GM13977 (cell line): Measurements from ENCODE around the gene SCT.

Source experiments
- DNase-seq: peaks from one replicate; pipeline ENCODE4 v3.0.0; 2012; ENCODE audit warnings: low spot score
- in situ Hi-C: fragments of 300-500 bp; cut with MboI; formaldehyde crosslinking; loops from one replicate; pipeline ENCODE4 v1.12.0; 2022; ENCODE audit warnings: low sequenced_read_pairs, low pct_unique_long_range_greater_than_20kb, mixed read lengths, inconsistent platforms; ENCODE audit not compliant: unreplicated experiment
- TF ChIP-seq, protein P1 (sequence below): IDR thresholded peaks from 2 replicates; pipeline ENCODE4 v1.5.1; 2012; ENCODE audit warnings: mild to moderate bottlenecking, control low read depth; ENCODE audit not compliant: insufficient read depth; ENCODE audit errors: extremely low read depth, missing control alignments

SCT gene

DNA sequence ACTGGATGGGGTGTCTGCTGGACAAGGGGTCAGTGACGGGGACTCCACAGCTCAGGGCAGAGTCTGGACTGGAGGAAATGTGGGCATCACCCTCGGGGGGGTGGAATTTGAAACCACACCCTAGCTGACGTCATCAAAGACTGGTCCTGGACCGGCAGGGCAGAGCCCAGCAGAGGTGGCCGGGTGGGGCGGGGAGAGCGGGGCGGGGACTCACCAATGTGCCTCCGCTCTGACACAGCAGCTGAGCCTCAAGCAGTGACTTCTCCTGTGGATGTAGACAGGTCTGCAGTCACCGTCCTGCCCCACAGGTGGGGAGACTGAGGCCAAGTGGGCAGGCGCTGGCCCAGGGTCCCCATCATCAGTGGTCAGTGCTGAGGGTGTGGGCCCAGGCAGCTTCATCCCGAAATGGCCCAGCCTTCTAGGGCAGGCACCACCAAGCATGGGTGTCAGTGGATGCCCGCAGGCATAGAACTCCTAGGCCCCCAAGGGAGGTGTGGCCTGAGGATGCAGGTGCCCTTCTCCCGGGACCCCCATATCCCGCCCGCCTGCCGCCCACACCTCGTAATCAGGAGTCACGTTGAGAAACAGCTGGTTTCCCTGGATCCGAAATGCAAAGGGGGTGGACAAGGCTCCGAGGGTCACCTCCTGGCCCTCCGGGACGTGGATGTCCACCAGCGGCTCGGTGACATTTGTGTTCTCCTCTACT is 2.8 kb downstream of the SCT start:
- no peak for DNase-seq
- TF ChIP-seq, protein P1, sequence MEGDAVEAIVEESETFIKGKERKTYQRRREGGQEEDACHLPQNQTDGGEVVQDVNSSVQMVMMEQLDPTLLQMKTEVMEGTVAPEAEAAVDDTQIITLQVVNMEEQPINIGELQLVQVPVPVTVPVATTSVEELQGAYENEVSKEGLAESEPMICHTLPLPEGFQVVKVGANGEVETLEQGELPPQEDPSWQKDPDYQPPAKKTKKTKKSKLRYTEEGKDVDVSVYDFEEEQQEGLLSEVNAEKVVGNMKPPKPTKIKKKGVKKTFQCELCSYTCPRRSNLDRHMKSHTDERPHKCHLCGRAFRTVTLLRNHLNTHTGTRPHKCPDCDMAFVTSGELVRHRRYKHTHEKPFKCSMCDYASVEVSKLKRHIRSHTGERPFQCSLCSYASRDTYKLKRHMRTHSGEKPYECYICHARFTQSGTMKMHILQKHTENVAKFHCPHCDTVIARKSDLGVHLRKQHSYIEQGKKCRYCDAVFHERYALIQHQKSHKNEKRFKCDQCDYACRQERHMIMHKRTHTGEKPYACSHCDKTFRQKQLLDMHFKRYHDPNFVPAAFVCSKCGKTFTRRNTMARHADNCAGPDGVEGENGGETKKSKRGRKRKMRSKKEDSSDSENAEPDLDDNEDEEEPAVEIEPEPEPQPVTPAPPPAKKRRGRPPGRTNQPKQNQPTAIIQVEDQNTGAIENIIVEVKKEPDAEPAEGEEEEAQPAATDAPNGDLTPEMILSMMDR: no peak
- in situ Hi-C loops: no loop called here

GRCh38 chr11:623349-623869 is 3.6 kb downstream of the SCT start:
- in situ Hi-C loops: no loop called here
- TF ChIP-seq, protein P1: no peak
- no peak for DNase-seq

GRCh38 chr11:621838-622237 is 5.1 kb downstream of the SCT start:
- in situ Hi-C loops: no loop called here
- TF ChIP-seq, protein P1: no peak
- no peak for DNase-seq

GRCh38 chr11:620935-621814 is 5.8 kb downstream of the SCT start:
- in situ Hi-C loops: no loop called here
- TF ChIP-seq, protein P1: no peak

DNA sequence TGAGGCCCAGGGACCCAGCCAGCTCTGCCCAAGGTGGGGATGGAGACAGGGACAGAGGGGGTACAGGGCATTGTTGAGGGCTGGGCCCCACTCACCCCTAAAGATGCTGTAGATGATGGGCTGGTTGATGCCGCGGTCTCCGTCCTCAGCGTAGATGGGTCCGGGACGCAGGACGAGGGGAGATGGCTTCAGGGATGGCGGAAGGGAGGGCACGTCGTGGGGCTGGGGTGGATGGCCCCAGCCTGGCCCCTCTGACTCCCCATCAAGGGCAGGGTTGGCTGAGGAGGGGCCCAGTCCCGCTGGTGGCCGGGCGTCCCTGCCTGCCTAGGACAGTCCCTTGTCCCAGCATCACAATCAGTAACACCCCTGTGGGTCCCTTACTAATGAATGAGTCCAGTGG is 6.8 kb downstream of the SCT start:
- in situ Hi-C loops: no loop called here
- TF ChIP-seq, protein P1: no peak
- DNase-seq: no peak

More at GRCh38 chr11:620935-621814, 5.8 kb downstream of the SCT start:
- DNase-seq: no peak

DNA sequence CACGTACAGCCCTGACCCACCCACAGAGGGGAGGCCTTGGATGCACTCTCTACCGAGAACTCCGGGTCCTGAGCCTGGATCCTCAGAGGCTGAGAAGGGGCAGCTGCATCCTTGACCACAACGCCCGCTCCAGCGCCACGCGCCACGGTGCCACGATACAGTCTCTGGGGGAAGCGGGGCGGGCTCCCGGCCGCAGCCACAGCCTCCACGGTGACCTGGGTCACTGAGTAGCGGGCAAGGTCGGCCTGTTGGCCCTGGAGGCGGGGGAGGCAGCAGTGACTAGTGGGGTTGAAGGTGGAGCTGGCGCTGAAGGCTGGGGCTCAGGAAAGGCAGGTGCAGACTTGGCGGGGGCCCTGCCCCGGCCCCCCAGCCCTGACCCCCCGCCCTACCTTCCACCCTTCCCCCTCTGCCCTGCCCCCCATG is 7.3 kb downstream of the SCT start:
- in situ Hi-C loops: no loop called here
- no peak for DNase-seq
- TF ChIP-seq, protein P1: no peak
